Measurements from ENCODE around the gene HAPSTR1.
A peak's percentile ranks its signal among the peaks of the same experiment; 100 is the strongest.
"Not testable (repeated sequence)": the region's sequence is repeated elsewhere in the genome, so short reads cannot be mapped to it uniquely, and the experiment has no call there.

The HAPSTR1 gene

GRCh38 chr16:9071377-9071776, 20.1 kb upstream of the HAPSTR1 start:
- DNase-seq (ENCODE audit: low read depth), result no peak

- peak; percentile 95 for DNase-seq (ENCODE audit: low read depth)
Measured at GRCh38 chr16:9072806-9073341, 18.6 kb upstream of the HAPSTR1 start.

GRCh38 chr16:9075299-9076071, 16.0 kb upstream of the HAPSTR1 start:
- no peak for DNase-seq (ENCODE audit: low read depth)

- DNase-seq (ENCODE audit: low read depth), result peak; percentile 93
Measured at GRCh38 chr16:9077091-9077809, 14.2 kb upstream of the HAPSTR1 start.

- peak; percentile 94 for DNase-seq (ENCODE audit: low read depth)
Measured at GRCh38 chr16:9078467-9079429, 12.7 kb upstream of the HAPSTR1 start.

- no peak for DNase-seq (ENCODE audit: low read depth)
Measured at GRCh38 chr16:9079430-9079812, 12.0 kb upstream of the HAPSTR1 start.

GRCh38 chr16:9081158-9081557, 10.3 kb upstream of the HAPSTR1 start:
- no peak for DNase-seq (ENCODE audit: low read depth)

GRCh38 chr16:9081843-9082242, 9.6 kb upstream of the HAPSTR1 start:
- DNase-seq (ENCODE audit: low read depth), result peak; percentile 25

- DNase-seq (ENCODE audit: low read depth), result no peak
Measured at GRCh38 chr16:9082422-9082821, 9.0 kb upstream of the HAPSTR1 start.

GRCh38 chr16:9087733-9088132, 3.7 kb upstream of the HAPSTR1 start:
- not testable (repeated sequence) for DNase-seq (ENCODE audit: low read depth)

GRCh38 chr16:9088848-9089247, 2.6 kb upstream of the HAPSTR1 start:
- no peak for DNase-seq (ENCODE audit: low read depth)

GRCh38 chr16:9089660-9090059, 1.8 kb upstream of the HAPSTR1 start:
- DNase-seq (ENCODE audit: low read depth), result no peak

GRCh38 chr16:9090101-9090959, 1.1 kb upstream of the HAPSTR1 start:
- no peak for DNase-seq (ENCODE audit: low read depth)

GRCh38 chr16:9091867-9092281, 430 bp downstream of the HAPSTR1 start:
- DNase-seq (ENCODE audit: low read depth), result no peak

GRCh38 chr16:9092282-9092977, 986 bp downstream of the HAPSTR1 start:
- no peak for DNase-seq (ENCODE audit: low read depth)

GRCh38 chr16:9092978-9093344, 1.5 kb downstream of the HAPSTR1 start:
- no peak for DNase-seq (ENCODE audit: low read depth)

- DNase-seq (ENCODE audit: low read depth), result no peak
Measured at GRCh38 chr16:9094011-9094846, 2.8 kb downstream of the HAPSTR1 start.

GRCh38 chr16:9095171-9095570, 3.7 kb downstream of the HAPSTR1 start:
- DNase-seq (ENCODE audit: low read depth), result no peak

- no peak for DNase-seq (ENCODE audit: low read depth)
Measured at GRCh38 chr16:9095656-9096397, 4.4 kb downstream of the HAPSTR1 start.

All from amniotic epithelial cell (primary cell).